ENCODE data around the gene NEAT1.

- TF ChIP-seq CTCF (IDR thresholded peaks at IDR 0.05) (no peak), POLR2AphosphoS5 (IDR thresholded peaks at IDR 0.05) (no peak), POLR2A (IDR thresholded peaks at IDR 0.05) (no peak)
Observed at GRCh38 chr11:65442842-65443331, 20.3 kb downstream of the NEAT1 start.
